Bronchial epithelial cell (primary cell): Measurements from ENCODE around the gene IDI1. TPM values are rescaled to one million over a fixed set of nuclear protein-coding genes. Genes with fewer than 3 reads are reported as not detected.

ENCODE experiments used
- DNase-seq: peaks from one replicate; pipeline ENCODE4 v3.0.0-alpha.2; 2010; ENCODE audit warnings: low read depth
- FAIRE-seq: peaks from 2 replicates; lab custom pipeline; 2011; peaks lifted over from hg19 to GRCh38; lab: Jason Lieb, UNC
- H3K27me3 ChIP-seq: 2 replicates; pipeline ENCODE4 v1.5.1; 2011; ENCODE audit warnings: low read length; ENCODE audit not compliant: control insufficient read depth, insufficient read depth
- H3K36me3 ChIP-seq: 2 replicates; pipeline ENCODE4 v1.5.1; 2011; ENCODE audit warnings: low read length; ENCODE audit not compliant: control insufficient read depth, insufficient read depth
- H3K4me3 ChIP-seq: 2 replicates; pipeline ENCODE4 v1.5.1; 2011; ENCODE audit warnings: mild to moderate bottlenecking, low read depth, low read length, control low read depth
- total RNA-seq: library from RNA; depleted of rRNA; stranded (reverse); fragments of >200 nt; gene quantifications from 2 replicates; pipeline ENCODE4 v1.2.1, GENCODE V29; 2014
- TF ChIP-seq, protein P1 (sequence below): IDR thresholded peaks from 2 replicates; pipeline ENCODE4 v1.5.1; 2011; ENCODE audit warnings: mild to moderate bottlenecking, moderate library complexity, low read length, control low read depth, inconsistent platforms; ENCODE audit not compliant: insufficient read depth, severe bottlenecking

The IDI1 gene
- total RNA-seq, 1 donor from 2014 or later = 55.8 TPM

DNA sequence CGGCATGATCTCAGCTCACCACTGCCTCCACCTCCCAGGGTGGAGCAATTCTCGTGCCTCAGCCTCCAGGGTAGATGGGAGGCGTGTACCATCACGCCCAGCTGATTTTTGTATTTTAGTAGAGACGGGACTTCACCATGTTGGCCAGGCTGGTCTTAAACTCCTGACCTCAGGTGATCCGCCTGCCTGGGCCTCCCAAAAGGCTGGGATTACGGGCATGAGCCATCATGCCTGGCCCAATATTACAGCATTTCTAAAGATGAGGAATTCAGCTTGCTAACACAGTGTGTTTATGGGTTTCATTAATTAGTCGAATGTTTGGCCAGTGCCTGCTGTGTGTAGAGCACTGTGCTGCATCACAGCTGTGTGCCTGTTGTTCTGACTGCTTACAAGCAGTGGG lies 11.0 kb upstream of the IDI1 start:
- H3K27me3 ChIP-seq = no peaks in the 10 kb centered on the region
- FAIRE-seq (no peak), DNase-seq (peak; percentile 87)
- H3K36me3 ChIP-seq = peaks cover 4% of the 10 kb centered on the region
- TF ChIP-seq, protein P1, sequence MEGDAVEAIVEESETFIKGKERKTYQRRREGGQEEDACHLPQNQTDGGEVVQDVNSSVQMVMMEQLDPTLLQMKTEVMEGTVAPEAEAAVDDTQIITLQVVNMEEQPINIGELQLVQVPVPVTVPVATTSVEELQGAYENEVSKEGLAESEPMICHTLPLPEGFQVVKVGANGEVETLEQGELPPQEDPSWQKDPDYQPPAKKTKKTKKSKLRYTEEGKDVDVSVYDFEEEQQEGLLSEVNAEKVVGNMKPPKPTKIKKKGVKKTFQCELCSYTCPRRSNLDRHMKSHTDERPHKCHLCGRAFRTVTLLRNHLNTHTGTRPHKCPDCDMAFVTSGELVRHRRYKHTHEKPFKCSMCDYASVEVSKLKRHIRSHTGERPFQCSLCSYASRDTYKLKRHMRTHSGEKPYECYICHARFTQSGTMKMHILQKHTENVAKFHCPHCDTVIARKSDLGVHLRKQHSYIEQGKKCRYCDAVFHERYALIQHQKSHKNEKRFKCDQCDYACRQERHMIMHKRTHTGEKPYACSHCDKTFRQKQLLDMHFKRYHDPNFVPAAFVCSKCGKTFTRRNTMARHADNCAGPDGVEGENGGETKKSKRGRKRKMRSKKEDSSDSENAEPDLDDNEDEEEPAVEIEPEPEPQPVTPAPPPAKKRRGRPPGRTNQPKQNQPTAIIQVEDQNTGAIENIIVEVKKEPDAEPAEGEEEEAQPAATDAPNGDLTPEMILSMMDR = no peak
- H3K4me3 ChIP-seq = no peak overlapping the region

- FAIRE-seq (no peak), DNase-seq (no peak)
- H3K27me3 ChIP-seq = no peaks in the 10 kb centered on the region
- H3K4me3 ChIP-seq = no peak overlapping the region
- peaks cover 2% of the 10 kb centered on the region for H3K36me3 ChIP-seq
- TF ChIP-seq, protein P1 = no peak
Measured at GRCh38 chr10:1058017-1058416, 9.1 kb upstream of the IDI1 start.

DNA sequence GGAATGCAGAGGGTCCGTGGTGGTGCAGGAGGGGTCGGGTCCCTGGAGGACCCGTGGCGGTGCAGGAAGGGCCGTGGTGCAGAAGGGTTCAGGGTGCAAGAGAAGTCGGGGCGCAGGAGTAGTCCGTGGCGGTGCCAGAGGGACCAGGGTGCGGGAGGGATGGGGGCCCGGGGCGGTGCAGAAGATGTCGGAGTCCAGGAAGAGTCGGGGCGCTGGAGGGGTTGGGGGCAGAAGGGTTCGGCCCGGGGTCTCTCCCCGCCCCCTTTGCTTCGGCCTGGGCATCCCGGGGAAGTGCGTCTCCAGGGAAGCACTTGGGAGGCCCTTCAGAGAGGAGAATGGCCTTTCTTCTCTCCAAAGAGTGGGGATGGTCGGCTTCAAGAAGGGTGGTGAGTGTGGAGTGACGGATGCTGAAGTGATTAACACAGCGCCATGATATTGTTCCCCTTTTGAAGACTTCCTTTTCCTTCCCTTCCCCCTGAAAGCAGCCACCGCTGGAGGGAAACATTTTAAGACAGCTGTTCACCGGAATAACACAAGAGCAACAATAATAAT lies 8.3 kb upstream of the IDI1 start:
- H3K27me3 ChIP-seq = no peaks in the 10 kb centered on the region
- peaks cover 2% of the 10 kb centered on the region for H3K36me3 ChIP-seq
- DNase-seq (peak; percentile 36), FAIRE-seq (no peak)
- peak overlapping the region; percentile 99 for H3K4me3 ChIP-seq
- TF ChIP-seq, protein P1 = no peak

DNA sequence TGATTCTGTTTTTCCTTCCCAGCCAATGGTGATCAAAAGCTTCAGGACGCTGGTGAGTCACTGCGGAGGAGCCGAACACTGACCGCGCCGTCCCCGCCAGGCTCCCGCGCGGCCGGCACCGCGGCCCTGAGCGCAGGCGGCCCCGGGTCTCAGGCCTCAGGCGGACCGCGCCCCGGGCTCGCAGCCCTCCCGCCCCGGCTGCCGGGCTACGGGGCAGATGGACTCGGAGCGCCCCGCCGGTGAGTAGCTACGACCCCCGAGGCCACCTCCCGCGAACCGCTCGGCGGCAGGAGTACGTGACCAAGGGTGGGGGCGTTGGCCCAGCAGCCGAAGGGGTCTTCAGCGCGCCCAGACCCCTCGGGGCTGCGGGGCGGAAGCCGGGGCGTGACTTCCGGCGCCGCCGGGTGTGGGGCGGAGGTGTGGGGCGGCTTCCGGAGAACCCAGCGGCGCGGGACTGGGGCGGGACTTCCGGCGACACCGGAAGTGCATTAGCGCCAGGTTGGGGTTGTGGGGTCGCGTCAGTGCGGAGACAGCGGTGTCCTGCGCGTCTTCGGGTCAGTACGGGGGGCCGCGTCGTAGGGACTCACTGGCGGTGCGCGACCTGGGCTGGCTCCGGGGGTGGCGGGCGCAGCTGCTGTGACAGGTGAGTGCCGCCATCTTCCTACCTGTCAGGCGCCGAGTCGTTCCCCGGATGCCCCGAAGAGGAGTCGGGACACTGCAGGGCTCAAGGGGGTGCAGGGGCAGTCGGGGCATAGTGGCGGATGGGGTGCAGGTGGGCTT lies 7.6 kb upstream of the IDI1 start, which contains the start of gene WDR37:
Gene WDR37, plus strand, starts transcription at position 60 of the 780 bp plus-strand sequence. CDS start 15,771 bp downstream, outside the sequence.
- Histone ChIP-seq H3K4me3 (peak within 1 kb of the TSS; percentile 99), H3K36me3 (peaks cover 2% of the 10 kb centered on the region), H3K27me3 (no peaks in the 10 kb centered on the region)
- TF ChIP-seq, protein P1 = no peak
- FAIRE-seq = no peak
- DNase-seq = peak; percentile 87

DNA sequence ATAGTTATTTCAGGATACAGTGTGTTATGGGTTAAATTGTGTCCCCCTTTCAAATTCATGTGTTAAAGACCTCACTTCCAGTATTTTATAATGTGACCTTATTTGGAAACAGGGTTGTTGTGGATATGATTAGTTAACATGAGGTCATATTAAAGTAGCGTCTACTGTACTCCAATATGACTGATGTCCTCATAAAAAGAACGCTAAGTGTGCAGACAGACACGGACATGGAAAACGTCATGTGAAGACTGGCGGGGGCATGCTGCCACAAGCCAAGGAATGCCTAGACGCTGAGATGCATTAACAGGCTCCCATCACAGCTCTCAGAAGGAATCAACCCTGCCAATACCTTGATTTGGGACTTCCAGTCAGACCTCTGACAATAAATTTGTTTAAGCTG lies 5.8 kb upstream of the IDI1 start:
- Histone ChIP-seq H3K36me3 (peaks cover 2% of the 10 kb centered on the region), H3K27me3 (no peaks in the 10 kb centered on the region), H3K4me3 (no peak overlapping the region)
- DNase-seq (peak; percentile 97), FAIRE-seq (no peak)
- TF ChIP-seq, protein P1 = no peak
